ENCODE measurements around the gene NHLRC2.

DNA sequence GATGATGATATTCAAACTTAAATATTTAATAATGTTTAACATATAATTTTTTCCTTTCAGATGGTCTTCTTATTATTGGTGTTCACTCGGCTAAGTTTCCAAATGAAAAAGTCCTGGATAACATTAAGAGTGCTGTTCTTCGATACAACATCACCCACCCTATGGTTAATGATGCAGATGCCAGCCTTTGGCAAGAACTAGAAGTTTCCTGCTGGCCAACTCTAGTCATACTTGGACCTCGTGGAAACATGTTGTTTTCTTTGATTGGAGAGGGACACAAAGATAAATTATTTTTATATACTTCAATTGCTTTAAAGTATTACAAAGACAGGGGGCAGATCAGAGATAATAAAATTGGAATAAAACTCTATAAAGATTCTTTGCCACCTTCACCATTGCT lies 22.0 kb downstream of the NHLRC2 start:
- TF ChIP-seq EP300 (IDR thresholded peaks at IDR 0.05) (no peak), POLR2A (IDR thresholded peaks at IDR 0.05) (no peak)

Measured in ovary (tissue), 1 donor.